ENCODE results near the gene HTR5A.

DNA sequence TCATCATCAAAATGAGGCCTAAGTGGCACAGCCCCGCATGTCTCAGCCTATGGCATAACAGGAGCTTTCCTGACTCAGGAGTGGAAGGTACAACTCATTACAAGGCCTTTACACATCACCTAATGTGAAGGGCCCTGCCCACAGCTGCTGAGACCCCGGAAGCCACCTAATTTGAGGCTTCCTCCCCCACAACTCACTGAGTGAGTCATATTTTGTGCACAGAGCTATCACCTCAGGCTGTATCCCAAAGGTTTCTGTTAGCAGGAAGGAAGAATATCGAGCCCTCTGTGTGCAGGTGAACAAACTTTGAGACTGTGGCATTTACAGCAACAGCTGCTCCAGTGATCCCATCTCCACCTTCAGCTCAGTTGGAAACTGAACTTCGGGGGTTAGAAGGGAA is 20.6 kb downstream of the HTR5A start:
- TF ChIP-seq, protein P1, sequence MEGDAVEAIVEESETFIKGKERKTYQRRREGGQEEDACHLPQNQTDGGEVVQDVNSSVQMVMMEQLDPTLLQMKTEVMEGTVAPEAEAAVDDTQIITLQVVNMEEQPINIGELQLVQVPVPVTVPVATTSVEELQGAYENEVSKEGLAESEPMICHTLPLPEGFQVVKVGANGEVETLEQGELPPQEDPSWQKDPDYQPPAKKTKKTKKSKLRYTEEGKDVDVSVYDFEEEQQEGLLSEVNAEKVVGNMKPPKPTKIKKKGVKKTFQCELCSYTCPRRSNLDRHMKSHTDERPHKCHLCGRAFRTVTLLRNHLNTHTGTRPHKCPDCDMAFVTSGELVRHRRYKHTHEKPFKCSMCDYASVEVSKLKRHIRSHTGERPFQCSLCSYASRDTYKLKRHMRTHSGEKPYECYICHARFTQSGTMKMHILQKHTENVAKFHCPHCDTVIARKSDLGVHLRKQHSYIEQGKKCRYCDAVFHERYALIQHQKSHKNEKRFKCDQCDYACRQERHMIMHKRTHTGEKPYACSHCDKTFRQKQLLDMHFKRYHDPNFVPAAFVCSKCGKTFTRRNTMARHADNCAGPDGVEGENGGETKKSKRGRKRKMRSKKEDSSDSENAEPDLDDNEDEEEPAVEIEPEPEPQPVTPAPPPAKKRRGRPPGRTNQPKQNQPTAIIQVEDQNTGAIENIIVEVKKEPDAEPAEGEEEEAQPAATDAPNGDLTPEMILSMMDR (IDR thresholded peaks at IDR 0.05): no peak
- TF ChIP-seq POLR2A (IDR thresholded peaks at IDR 0.05): no peak
